Muscle layer of duodenum (tissue), 2 donors: ENCODE results near the gene SOBP.

ENCODE experiments used
- H3K27ac ChIP-seq: one replicate; pipeline ENCODE4 v1.7.0; 2013; ENCODE audit warnings: mild to moderate bottlenecking, low read length
- H3K27me3 ChIP-seq: one replicate; pipeline ENCODE4 v1.7.0; 2013; ENCODE audit warnings: low read depth, mild to moderate bottlenecking, control low read depth, low read length
- H3K36me3 ChIP-seq, 2 donors: one replicate each; pipeline ENCODE4 v1.7.0; 2013; ENCODE audit warnings: low read length in 2 of 2, control low read depth in 1 of 2, mild to moderate bottlenecking in 1 of 2; ENCODE audit not compliant: insufficient read depth in 2 of 2, control insufficient read depth in 1 of 2
- H3K4me1 ChIP-seq, 2 donors: one replicate each; pipeline ENCODE4 v1.7.0; 2013; ENCODE audit warnings: low read length in 2 of 2, mild to moderate bottlenecking in 2 of 2, control low read depth in 1 of 2, moderate library complexity in 1 of 2; ENCODE audit not compliant: insufficient read depth in 2 of 2, control insufficient read depth in 1 of 2
- H3K4me3 ChIP-seq, 2 donors: one replicate each; pipeline ENCODE4 v1.7.0; 2013; ENCODE audit warnings: low read length in 2 of 2, low read depth in 1 of 2, mild to moderate bottlenecking in 1 of 2
- H3K9me3 ChIP-seq, 2 donors: one replicate each; pipeline ENCODE4 v1.7.0; 2013; ENCODE audit warnings: low read length in 2 of 2, control low read depth in 1 of 2, mild to moderate bottlenecking in 1 of 2; ENCODE audit not compliant: control insufficient read depth in 1 of 2
- donor health status: healthy.

The SOBP gene

GRCh38 chr6:107590378-107590777 lies 100.5 kb downstream of the SOBP start:
- no peak overlapping the region for H3K4me3 ChIP-seq
- no peak overlapping the region for H3K27ac ChIP-seq
- H3K27me3 ChIP-seq, result no peaks in the 10 kb centered on the region
- H3K4me1 ChIP-seq, result no peaks in the 10 kb centered on the region
- no peaks in the 10 kb centered on the region for H3K36me3 ChIP-seq
- no peaks in the 10 kb centered on the region for H3K9me3 ChIP-seq

GRCh38 chr6:107591346-107591745 lies 101.4 kb downstream of the SOBP start:
- H3K36me3 ChIP-seq, result no peaks in the 10 kb centered on the region
- no peak overlapping the region for H3K4me3 ChIP-seq
- no peaks in the 10 kb centered on the region for H3K9me3 ChIP-seq
- no peaks in the 10 kb centered on the region for H3K4me1 ChIP-seq
- no peaks in the 10 kb centered on the region for H3K27me3 ChIP-seq
- no peak overlapping the region for H3K27ac ChIP-seq

GRCh38 chr6:107592806-107593205 lies 102.9 kb downstream of the SOBP start:
- Histone ChIP-seq H3K4me1 (no peaks in the 10 kb centered on the region), H3K36me3 (no peaks in the 10 kb centered on the region), H3K4me3 (no peak overlapping the region), H3K9me3 (no peaks in the 10 kb centered on the region), H3K27me3 (no peaks in the 10 kb centered on the region), H3K27ac (no peak overlapping the region)

GRCh38 chr6:107594736-107595135 lies 104.8 kb downstream of the SOBP start:
- Histone ChIP-seq H3K4me3 (no peak overlapping the region), H3K36me3 (no peaks in the 10 kb centered on the region), H3K27me3 (no peaks in the 10 kb centered on the region), H3K9me3 (no peaks in the 10 kb centered on the region), H3K4me1 (no peaks in the 10 kb centered on the region), H3K27ac (no peak overlapping the region)

- Histone ChIP-seq H3K27me3 (no peaks in the 10 kb centered on the region), H3K4me3 (no peak overlapping the region), H3K9me3 (no peaks in the 10 kb centered on the region), H3K4me1 (no peaks in the 10 kb centered on the region), H3K27ac (no peak overlapping the region), H3K36me3 (no peaks in the 10 kb centered on the region)
Measured at GRCh38 chr6:107598091-107598490, 108.2 kb downstream of the SOBP start.

GRCh38 chr6:107599043-107599442 lies 109.1 kb downstream of the SOBP start:
- Histone ChIP-seq H3K9me3 (no peaks in the 10 kb centered on the region), H3K4me1 (no peaks in the 10 kb centered on the region), H3K27ac (no peak overlapping the region), H3K4me3 (no peak overlapping the region), H3K36me3 (no peaks in the 10 kb centered on the region), H3K27me3 (no peaks in the 10 kb centered on the region)

GRCh38 chr6:107600121-107600520 lies 110.2 kb downstream of the SOBP start:
- no peaks in the 10 kb centered on the region for H3K27me3 ChIP-seq
- no peaks in the 10 kb centered on the region for H3K9me3 ChIP-seq
- H3K4me1 ChIP-seq, result no peaks in the 10 kb centered on the region
- no peaks in the 10 kb centered on the region for H3K36me3 ChIP-seq
- H3K27ac ChIP-seq, result no peak overlapping the region
- no peak overlapping the region for H3K4me3 ChIP-seq

DNA sequence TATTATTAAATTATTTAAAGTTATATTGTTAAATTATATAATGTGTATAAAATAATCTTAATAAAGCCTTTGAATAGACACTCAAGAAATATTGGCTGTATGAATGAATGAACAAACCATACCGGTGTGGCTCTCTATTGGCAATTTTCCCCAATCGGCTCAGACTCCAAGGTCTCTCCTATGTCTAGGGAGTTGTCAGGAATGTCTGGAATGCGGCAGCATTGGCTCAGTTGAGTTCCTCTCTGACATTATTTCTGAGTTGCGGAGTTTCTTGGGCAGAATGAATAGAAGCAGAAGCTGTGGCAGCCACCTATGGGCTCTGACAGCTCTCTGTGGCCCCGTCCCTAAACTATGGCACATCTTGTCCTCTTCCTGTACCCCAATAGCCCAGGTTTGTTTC lies 111.0 kb downstream of the SOBP start:
- H3K9me3 ChIP-seq, result no peaks in the 10 kb centered on the region
- no peak overlapping the region for H3K27ac ChIP-seq
- H3K36me3 ChIP-seq, result no peaks in the 10 kb centered on the region
- H3K27me3 ChIP-seq, result no peaks in the 10 kb centered on the region
- H3K4me3 ChIP-seq, result no peak overlapping the region
- H3K4me1 ChIP-seq, result no peaks in the 10 kb centered on the region

GRCh38 chr6:107601406-107601805 lies 111.5 kb downstream of the SOBP start:
- Histone ChIP-seq H3K27me3 (no peaks in the 10 kb centered on the region), H3K4me3 (no peak overlapping the region), H3K36me3 (no peaks in the 10 kb centered on the region), H3K9me3 (no peaks in the 10 kb centered on the region), H3K27ac (no peak overlapping the region), H3K4me1 (no peaks in the 10 kb centered on the region)

GRCh38 chr6:107602321-107603005 lies 112.5 kb downstream of the SOBP start:
- Histone ChIP-seq H3K27ac (no peak overlapping the region), H3K27me3 (no peaks in the 10 kb centered on the region), H3K9me3 (no peaks in the 10 kb centered on the region), H3K36me3 (no peaks in the 10 kb centered on the region), H3K4me3 (no peak overlapping the region), H3K4me1 (peaks cover 0 to 4% of the 10 kb centered on the region in 2 donors)

GRCh38 chr6:107603006-107603370 lies 113.1 kb downstream of the SOBP start:
- H3K27ac ChIP-seq, result no peak overlapping the region
- H3K4me1 ChIP-seq, result peaks cover 0 to 4% of the 10 kb centered on the region in 2 donors
- H3K9me3 ChIP-seq, result no peaks in the 10 kb centered on the region
- H3K36me3 ChIP-seq, result no peaks in the 10 kb centered on the region
- H3K4me3 ChIP-seq, result no peak overlapping the region
- H3K27me3 ChIP-seq, result no peaks in the 10 kb centered on the region

DNA sequence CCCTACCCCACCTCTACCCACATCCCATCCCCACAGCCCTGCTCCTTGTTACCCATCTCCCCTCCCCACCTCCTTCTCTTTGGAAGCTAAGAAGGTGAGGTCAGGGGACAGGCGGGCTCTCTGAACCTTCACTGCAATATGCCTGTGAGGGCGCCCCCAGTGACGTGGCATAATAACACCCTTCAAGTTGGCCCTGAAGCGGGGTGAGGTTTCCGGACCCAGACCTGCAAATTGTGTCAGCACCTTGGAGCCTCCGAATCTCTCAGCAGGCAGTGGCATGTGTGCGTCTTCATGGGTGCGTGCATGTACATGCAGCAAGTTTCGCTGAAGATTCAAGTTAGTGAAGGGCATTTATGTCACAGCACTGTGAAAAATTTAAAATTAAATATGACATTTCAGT lies 114.6 kb downstream of the SOBP start:
- Histone ChIP-seq H3K36me3 (no peaks in the 10 kb centered on the region), H3K4me1 (peaks cover 0 to 4% of the 10 kb centered on the region in 2 donors), H3K27ac (no peak overlapping the region)

More for the DNA sequence above, 114.6 kb downstream of the SOBP start:
- H3K27me3 ChIP-seq, result no peaks in the 10 kb centered on the region
- H3K4me3 ChIP-seq, result no peak overlapping the region
- no peaks in the 10 kb centered on the region for H3K9me3 ChIP-seq
